ENCODE results near the gene GNAT2. TPM values are rescaled to one million over a fixed set of nuclear protein-coding genes. Genes with fewer than 3 reads are reported as not detected.
A peak's percentile ranks its signal among the peaks of the same experiment; 100 is the strongest.

GNAT2 gene
- total RNA-seq, 4 donors from 2014 or later = not detected

- in situ Hi-C loops (cut with MboI; ENCODE audit: low sequenced_read_pairs in 4 of 4) = loop anchor here in 2 of 4 donors (5.0 to 10.0 kb wide), 2 partner anchors 135 to 347 kb away; partner anchors contain the start of gene AHCYL1 (in 1 of the 2)
- H3K27ac ChIP-seq = no peak overlapping the region
- intact Hi-C loops (cut with DNase I; ENCODE audit: low total_unique reads) = no loop called here
- peaks cover 4 to 10% of the 10 kb centered on the region in 2 donors for H3K4me1 ChIP-seq
- no peak for ATAC-seq
- H3K4me3 ChIP-seq = no peak overlapping the region
- no peaks in the 10 kb centered on the region for H3K27me3 ChIP-seq
- no peak for TF ChIP-seq POLR2A (IDR thresholded peaks at IDR 0.05)
- TF ChIP-seq, protein P1, sequence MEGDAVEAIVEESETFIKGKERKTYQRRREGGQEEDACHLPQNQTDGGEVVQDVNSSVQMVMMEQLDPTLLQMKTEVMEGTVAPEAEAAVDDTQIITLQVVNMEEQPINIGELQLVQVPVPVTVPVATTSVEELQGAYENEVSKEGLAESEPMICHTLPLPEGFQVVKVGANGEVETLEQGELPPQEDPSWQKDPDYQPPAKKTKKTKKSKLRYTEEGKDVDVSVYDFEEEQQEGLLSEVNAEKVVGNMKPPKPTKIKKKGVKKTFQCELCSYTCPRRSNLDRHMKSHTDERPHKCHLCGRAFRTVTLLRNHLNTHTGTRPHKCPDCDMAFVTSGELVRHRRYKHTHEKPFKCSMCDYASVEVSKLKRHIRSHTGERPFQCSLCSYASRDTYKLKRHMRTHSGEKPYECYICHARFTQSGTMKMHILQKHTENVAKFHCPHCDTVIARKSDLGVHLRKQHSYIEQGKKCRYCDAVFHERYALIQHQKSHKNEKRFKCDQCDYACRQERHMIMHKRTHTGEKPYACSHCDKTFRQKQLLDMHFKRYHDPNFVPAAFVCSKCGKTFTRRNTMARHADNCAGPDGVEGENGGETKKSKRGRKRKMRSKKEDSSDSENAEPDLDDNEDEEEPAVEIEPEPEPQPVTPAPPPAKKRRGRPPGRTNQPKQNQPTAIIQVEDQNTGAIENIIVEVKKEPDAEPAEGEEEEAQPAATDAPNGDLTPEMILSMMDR (IDR thresholded peaks at IDR 0.05 in 4 of 5, conservative IDR thresholded peaks at IDR 0.05 in 1 of 5) = no peak
- H3K9me3 ChIP-seq = no peaks in the 10 kb centered on the region
- H3K36me3 ChIP-seq = no peaks in the 10 kb centered on the region
- peak in 1 of 2 donors; percentile 4 for DNase-seq
Observed at GRCh38 chr1:109637446-109637845, 18.0 kb upstream of the GNAT2 start.

DNA sequence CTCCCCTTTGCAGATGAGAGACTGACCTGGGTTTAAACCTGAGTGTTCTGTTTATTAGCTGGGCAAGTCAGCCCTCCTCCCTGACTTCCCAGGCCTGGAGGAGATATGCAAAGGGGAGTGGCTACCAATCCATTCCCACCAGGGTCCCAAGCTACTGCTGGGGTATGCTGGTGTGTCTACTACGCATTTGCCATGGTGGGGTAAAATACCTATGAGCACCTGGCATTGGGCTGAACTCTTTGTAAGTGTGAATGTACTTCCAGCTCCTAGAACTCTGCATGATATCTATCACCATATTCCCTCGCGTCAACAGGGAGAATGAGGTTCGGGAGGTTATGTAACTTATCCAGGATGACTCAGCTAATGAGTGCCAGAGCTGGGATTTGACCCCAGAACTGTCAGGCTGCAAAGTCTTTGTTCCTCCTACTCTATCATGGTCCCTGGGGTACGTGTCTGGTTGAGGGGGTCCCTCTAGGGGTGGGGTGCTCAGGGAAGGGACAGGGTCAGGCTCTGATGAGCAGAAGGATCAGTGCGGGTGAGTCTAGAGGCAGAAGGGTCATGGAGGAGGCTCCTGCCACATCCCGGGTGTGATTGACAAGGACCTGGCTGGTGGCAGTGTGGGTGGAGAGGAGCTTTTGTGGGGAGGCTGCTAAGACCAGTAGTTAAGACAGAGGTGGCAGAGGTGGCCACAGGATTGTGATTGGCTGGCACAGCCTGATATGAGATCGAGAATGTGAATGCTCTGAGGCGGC is 17.0 kb upstream of the GNAT2 start:
- Histone ChIP-seq H3K4me3 (no peak overlapping the region), H3K27ac (no peak overlapping the region), H3K36me3 (peaks cover 0 to 2% of the 10 kb centered on the region in 2 donors), H3K9me3 (no peaks in the 10 kb centered on the region), H3K27me3 (no peaks in the 10 kb centered on the region), H3K4me1 (peaks cover 4 to 10% of the 10 kb centered on the region in 2 donors)
- intact Hi-C loops (cut with DNase I; ENCODE audit: low total_unique reads) = no loop called here
- DNase-seq (no peak), ATAC-seq (no peak)
- TF ChIP-seq POLR2A (IDR thresholded peaks at IDR 0.05) = no peak
- TF ChIP-seq, protein P1 (IDR thresholded peaks at IDR 0.05 in 4 of 5, conservative IDR thresholded peaks at IDR 0.05 in 1 of 5) = no peak
- in situ Hi-C loops (cut with MboI; ENCODE audit: low sequenced_read_pairs in 4 of 4) = loop anchor here in 2 of 4 donors (5.0 to 10.0 kb wide), 2 partner anchors 136 to 348 kb away; partner anchors contain the start of gene AHCYL1 (in 1 of the 2)

- TF ChIP-seq, protein P1 (IDR thresholded peaks at IDR 0.05 in 4 of 5, conservative IDR thresholded peaks at IDR 0.05 in 1 of 5) = no peak
- no peak for TF ChIP-seq POLR2A (IDR thresholded peaks at IDR 0.05)
- in situ Hi-C loops (cut with MboI; ENCODE audit: low sequenced_read_pairs in 4 of 4) = loop anchor here in 2 of 4 donors (5.0 to 10.0 kb wide), 2 partner anchors 136 to 349 kb away; partner anchors contain the start of gene AHCYL1 (in 1 of the 2)
Observed at GRCh38 chr1:109635862-109636200, 16.4 kb upstream of the GNAT2 start.

DNA sequence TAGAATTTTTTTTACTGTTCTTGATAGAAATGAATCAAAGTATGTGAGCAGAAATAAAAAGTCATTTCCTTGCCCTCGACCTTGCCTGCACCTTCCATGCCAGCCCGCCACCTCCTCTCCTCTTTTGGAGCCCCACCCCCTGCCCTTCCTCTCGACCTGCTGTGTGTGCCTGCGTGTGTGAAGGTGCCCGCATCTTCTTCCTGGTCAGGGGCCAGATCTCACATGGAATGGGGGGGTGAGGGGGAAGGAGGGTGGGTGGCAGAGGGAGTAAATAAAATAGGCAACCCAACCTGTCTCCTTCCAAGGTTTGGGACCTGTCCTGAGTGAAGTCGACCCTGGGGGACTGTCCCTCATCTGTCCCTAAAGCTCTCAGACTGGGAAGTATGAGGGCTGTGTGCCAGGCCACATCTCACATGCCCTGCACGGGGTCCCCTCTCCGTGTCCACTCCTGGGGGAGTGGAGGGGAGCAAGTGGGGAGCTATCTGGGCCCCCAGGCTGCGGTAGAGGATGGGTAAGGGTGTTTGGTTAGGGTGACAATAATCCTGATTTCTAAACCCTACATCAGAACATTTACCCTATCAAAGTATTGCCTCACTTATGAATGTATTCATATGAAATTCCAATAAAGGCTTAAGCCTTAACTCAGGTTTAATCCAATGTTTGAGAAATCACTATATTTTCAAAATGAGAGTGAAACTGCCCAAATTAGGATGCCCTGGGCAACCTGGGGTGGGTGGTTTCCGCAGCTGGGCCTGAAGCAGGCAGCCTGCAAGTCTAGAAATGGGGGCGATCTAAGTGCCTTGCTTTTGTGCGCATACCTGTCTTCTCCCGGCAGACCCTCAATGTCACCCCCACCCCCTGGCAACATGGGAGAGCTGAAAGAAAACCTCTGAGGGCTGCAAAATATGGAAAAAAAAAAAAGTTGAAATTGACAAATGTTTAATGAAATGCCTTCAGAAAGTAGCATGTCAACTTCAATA is 15.6 kb upstream of the GNAT2 start:
- ATAC-seq (no peak), DNase-seq (no peak)
- intact Hi-C loops (cut with DNase I; ENCODE audit: low total_unique reads) = no loop called here
- Histone ChIP-seq H3K27ac (no peak overlapping the region), H3K27me3 (no peaks in the 10 kb centered on the region), H3K36me3 (peaks cover 0 to 9% of the 10 kb centered on the region in 2 donors), H3K9me3 (no peaks in the 10 kb centered on the region), H3K4me1 (peaks cover 4 to 10% of the 10 kb centered on the region in 2 donors), H3K4me3 (no peak overlapping the region)
- TF ChIP-seq, protein P1 (IDR thresholded peaks at IDR 0.05 in 4 of 5, conservative IDR thresholded peaks at IDR 0.05 in 1 of 5) = no peak
- in situ Hi-C loops (cut with MboI; ENCODE audit: low sequenced_read_pairs in 4 of 4) = loop anchor here in 2 of 4 donors (5.0 to 10.0 kb wide), 2 partner anchors 137 to 350 kb away; partner anchors contain the start of gene AHCYL1 (in 1 of the 2)

More at GRCh38 chr1:109635862-109636200, 16.4 kb upstream of the GNAT2 start:
- Histone ChIP-seq H3K4me3 (no peak overlapping the region), H3K4me1 (peaks cover 4 to 10% of the 10 kb centered on the region in 2 donors), H3K9me3 (no peaks in the 10 kb centered on the region), H3K27me3 (no peaks in the 10 kb centered on the region), H3K36me3 (peaks cover 0 to 7% of the 10 kb centered on the region in 2 donors), H3K27ac (no peak overlapping the region)
- ATAC-seq (no peak), DNase-seq (no peak)
- intact Hi-C loops (cut with DNase I; ENCODE audit: low total_unique reads) = no loop called here
